DOHH2 (cell line): ENCODE results near the gene RNPEPL1.

Experiments
- H3F3A ChIP-seq: fragments of 200-600 bp; sonication (generic), shearing (Covaris generic); 2 replicates; pipeline ENCODE4 v1.6.0; 2016; ENCODE audit warnings: antibody characterized with exemption, mild to moderate bottlenecking; ENCODE audit not compliant: control insufficient read depth, insufficient read depth
- H3K27ac ChIP-seq: fragments of 200-600 bp; sonication (generic); 2 replicates; pipeline ENCODE4 v1.5.1; 2014; ENCODE audit warnings: low read depth, mild to moderate bottlenecking, low read length, moderate library complexity
- H3K27me3 ChIP-seq: fragments of 200-600 bp; sonication (generic); 2 replicates; pipeline ENCODE4 v1.6.1; 2014; ENCODE audit warnings: mild to moderate bottlenecking, low read length, mixed read lengths; ENCODE audit not compliant: control insufficient read depth
- H3K36me3 ChIP-seq: fragments of 200-600 bp; sonication (generic); 2 replicates; pipeline ENCODE4 v1.6.1; 2014; ENCODE audit warnings: mild to moderate bottlenecking, low read length, moderate library complexity, mixed read lengths; ENCODE audit not compliant: control insufficient read depth
- H3K4me1 ChIP-seq: fragments of 200-600 bp; sonication (generic); 2 replicates; pipeline ENCODE4 v1.6.1; 2014; ENCODE audit warnings: mild to moderate bottlenecking, low read length, mixed read lengths; ENCODE audit not compliant: control insufficient read depth
- H3K4me2 ChIP-seq: fragments of 200-600 bp; sonication (generic); 2 replicates; pipeline ENCODE4 v1.6.0; 2014; ENCODE audit warnings: mild to moderate bottlenecking, low read length, moderate library complexity
- H3K4me3 ChIP-seq: fragments of 200-600 bp; sonication (generic); 2 replicates; pipeline ENCODE4 v1.5.1; 2014; ENCODE audit warnings: mild to moderate bottlenecking, low read length, mixed read lengths
- H3K79me2 ChIP-seq: fragments of 200-600 bp; sonication (generic); 2 replicates; pipeline ENCODE4 v1.6.1; 2014; ENCODE audit warnings: mild to moderate bottlenecking, low read length, mixed read lengths; ENCODE audit not compliant: control insufficient read depth
- H3K9me2 ChIP-seq: fragments of 200-600 bp; sonication (generic); replicated peaks from 2 replicates; pipeline ENCODE4 v1.6.1; 2014; ENCODE audit warnings: mild to moderate bottlenecking, low read length, mixed read lengths; ENCODE audit not compliant: control insufficient read depth
- H3K9me3 ChIP-seq: fragments of 200-600 bp; sonication (generic); 2 replicates; pipeline ENCODE4 v1.6.1; 2014; ENCODE audit warnings: antibody characterized with exemption, low read length, mixed read lengths; ENCODE audit not compliant: control insufficient read depth, insufficient read depth
- H4K20me1 ChIP-seq: fragments of 200-600 bp; sonication (generic); 2 replicates; pipeline ENCODE4 v1.6.0; 2014; ENCODE audit warnings: low read depth, mild to moderate bottlenecking, antibody characterized with exemption, low read length, moderate library complexity; ENCODE audit not compliant: control insufficient read depth, insufficient read depth
- CTCF ChIP-seq: fragments of 200-600 bp; sonication (generic); IDR thresholded peaks from one replicate; pipeline ENCODE4 v1.5.1; 2014; ENCODE audit warnings: antibody characterized with exemption, mild to moderate bottlenecking, low read depth, low read length; ENCODE audit not compliant: poor library complexity, severe bottlenecking
- EZH2phosphoT487 ChIP-seq: fragments of 200-600 bp; sonication (generic); IDR thresholded peaks from 2 replicates; pipeline ENCODE4 v1.6.1; 2017; ENCODE audit warnings: borderline replicate concordance, mild to moderate bottlenecking, antibody characterized with exemption, low read length, moderate library complexity, mixed read lengths

RNPEPL1 gene

GRCh38 chr2:240568678-240569522 is 616 bp downstream of the RNPEPL1 start:
- H3K4me3 ChIP-seq, result peak overlapping the region; percentile 97
- H3F3A ChIP-seq, result peaks cover 15% of the 10 kb centered on the region
- no peaks in the 10 kb centered on the region for H3K9me3 ChIP-seq
- no peak for TF ChIP-seq CTCF
- TF ChIP-seq EZH2phosphoT487, result no peak
- peaks cover 53% of the 10 kb centered on the region for H3K4me1 ChIP-seq
- H3K36me3 ChIP-seq, result peaks cover 18% of the 10 kb centered on the region
- peaks cover 72% of the 10 kb centered on the region for H3K79me2 ChIP-seq
- peak overlapping the region; percentile 100 for H3K4me2 ChIP-seq
- H4K20me1 ChIP-seq, result peaks cover 5% of the 10 kb centered on the region
- H3K27ac ChIP-seq, result peak overlapping the region; percentile 50
- no peaks in the 10 kb centered on the region for H3K27me3 ChIP-seq
- H3K9me2 ChIP-seq, result no peaks in the 10 kb centered on the region

GRCh38 chr2:240569523-240569997 is 1.3 kb downstream of the RNPEPL1 start:
- peak overlapping the region; percentile 97 for H3K4me3 ChIP-seq
- no peaks in the 10 kb centered on the region for H3K9me3 ChIP-seq
- H3K4me1 ChIP-seq, result peaks cover 47% of the 10 kb centered on the region
- no peaks in the 10 kb centered on the region for H3K9me2 ChIP-seq
- H3K4me2 ChIP-seq, result peak overlapping the region; percentile 100
- H3K36me3 ChIP-seq, result peaks cover 12% of the 10 kb centered on the region
- H3K27ac ChIP-seq, result peak overlapping the region; percentile 50; the same call in 1 of the 2 replicates
- no peak for TF ChIP-seq EZH2phosphoT487
- TF ChIP-seq CTCF, result no peak
- peaks cover 65% of the 10 kb centered on the region for H3K79me2 ChIP-seq
- H4K20me1 ChIP-seq, result peaks cover 5% of the 10 kb centered on the region
- H3F3A ChIP-seq, result peaks cover 13% of the 10 kb centered on the region
- H3K27me3 ChIP-seq, result no peaks in the 10 kb centered on the region

- Histone ChIP-seq H3K36me3 (peaks cover 15% of the 10 kb centered on the region), H3K4me1 (peaks cover 42% of the 10 kb centered on the region), H3K27me3 (no peaks in the 10 kb centered on the region), H3K9me3 (no peaks in the 10 kb centered on the region), H3K4me2 (peak overlapping the region; percentile 100), H3K9me2 (no peaks in the 10 kb centered on the region), H3K4me3 (peak overlapping the region; percentile 97), H3F3A (peaks cover 13% of the 10 kb centered on the region), H3K27ac (no peak overlapping the region), H4K20me1 (peaks cover 5% of the 10 kb centered on the region), H3K79me2 (peaks cover 60% of the 10 kb centered on the region)
- no peak for TF ChIP-seq CTCF
- TF ChIP-seq EZH2phosphoT487, result no peak
These were observed 1.8 kb downstream of the RNPEPL1 start for GRCh38 chr2:240569998-240570530.
